ENCODE measurements around the gene ELMOD1.
"Not testable (repeated sequence)": the region's sequence is repeated elsewhere in the genome, so short reads cannot be mapped to it uniquely, and the experiment has no call there.

The ELMOD1 gene

DNA sequence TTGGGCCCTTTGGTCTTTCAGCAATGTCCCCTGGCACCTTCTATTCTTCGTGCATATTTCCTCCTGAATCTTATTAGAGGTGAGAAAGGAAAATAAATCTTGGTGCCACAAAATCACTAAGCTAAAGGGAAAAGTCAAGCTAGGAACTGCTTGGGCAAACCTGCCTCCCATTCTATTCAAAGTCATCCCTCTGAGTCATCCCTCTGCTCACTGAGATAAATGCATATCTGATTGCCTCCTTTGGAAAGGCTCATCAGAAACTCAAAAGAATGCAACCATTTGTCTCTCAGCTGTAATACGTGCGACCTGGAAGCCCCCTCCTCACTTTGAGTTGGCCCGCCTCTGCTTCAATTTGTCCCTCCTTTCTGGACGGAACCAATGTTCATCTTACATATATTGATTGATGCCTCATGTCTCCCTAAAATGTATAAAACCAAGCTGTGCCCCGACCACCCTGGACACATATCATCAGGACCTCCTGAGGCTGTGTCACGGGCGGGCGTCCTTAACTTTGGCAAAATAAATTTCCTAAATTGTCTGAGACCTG, 24.9 kb upstream of the ELMOD1 start:
- not testable (repeated sequence) for H3K27me3 ChIP-seq (ENCODE audit: insufficient read depth, low read length); H3K36me3 ChIP-seq (ENCODE audit: insufficient read depth, low read depth, low read length); H3K9me3 ChIP-seq (ENCODE audit: insufficient read depth, low read depth, low read length); H3K4me1 ChIP-seq (ENCODE audit: insufficient read depth, low read length)
- peak overlapping the region; percentile 93 for H3K9ac ChIP-seq (ENCODE audit: low read depth, low read length)
- peak overlapping the region; percentile 96 for H3K4me3 ChIP-seq (ENCODE audit: low read length)
- peak overlapping the region; percentile 9 for H3K27ac ChIP-seq (ENCODE audit: low read length)

- H3K27ac ChIP-seq (ENCODE audit: low read length), result no peak overlapping the region
- H3K4me1 ChIP-seq (ENCODE audit: insufficient read depth, low read length), result peaks cover 4% of the 10 kb centered on the region; the same call in 1 of the 2 replicates
Measured at GRCh38 chr11:107566569-107566968, 24.4 kb upstream of the ELMOD1 start.

GRCh38 chr11:107567739-107568335, 23.1 kb upstream of the ELMOD1 start:
- Histone ChIP-seq H3K36me3 (ENCODE audit: insufficient read depth, low read depth, low read length) (no peaks in the 10 kb centered on the region), H3K27ac (ENCODE audit: low read length) (no peak overlapping the region), H3K4me3 (ENCODE audit: low read length) (no peak overlapping the region), H3K27me3 (ENCODE audit: insufficient read depth, low read length) (no peaks in the 10 kb centered on the region), H3K9ac (ENCODE audit: low read depth, low read length) (no peak overlapping the region), H3K4me1 (ENCODE audit: insufficient read depth, low read length) (peaks cover 4% of the 10 kb centered on the region; the same call in 1 of the 2 replicates), H3K9me3 (ENCODE audit: insufficient read depth, low read depth, low read length) (no peaks in the 10 kb centered on the region)

More at GRCh38 chr11:107566569-107566968, 24.4 kb upstream of the ELMOD1 start:
- H3K36me3 ChIP-seq (ENCODE audit: insufficient read depth, low read depth, low read length), result no peaks in the 10 kb centered on the region
- no peaks in the 10 kb centered on the region for H3K9me3 ChIP-seq (ENCODE audit: insufficient read depth, low read depth, low read length)
- no peak overlapping the region for H3K4me3 ChIP-seq (ENCODE audit: low read length)
- no peaks in the 10 kb centered on the region for H3K27me3 ChIP-seq (ENCODE audit: insufficient read depth, low read length)
- no peak overlapping the region; the same call in 1 of the 2 replicates for H3K9ac ChIP-seq (ENCODE audit: low read depth, low read length)

GRCh38 chr11:107570015-107570414, 20.9 kb upstream of the ELMOD1 start:
- Histone ChIP-seq H3K4me3 (ENCODE audit: low read length) (no peak overlapping the region), H3K36me3 (ENCODE audit: insufficient read depth, low read depth, low read length) (no peaks in the 10 kb centered on the region), H3K27ac (ENCODE audit: low read length) (no peak overlapping the region), H3K4me1 (ENCODE audit: insufficient read depth, low read length) (no peaks in the 10 kb centered on the region; the same call in 1 of the 2 replicates), H3K9me3 (ENCODE audit: insufficient read depth, low read depth, low read length) (no peaks in the 10 kb centered on the region), H3K9ac (ENCODE audit: low read depth, low read length) (no peak overlapping the region), H3K27me3 (ENCODE audit: insufficient read depth, low read length) (no peaks in the 10 kb centered on the region)

DNA sequence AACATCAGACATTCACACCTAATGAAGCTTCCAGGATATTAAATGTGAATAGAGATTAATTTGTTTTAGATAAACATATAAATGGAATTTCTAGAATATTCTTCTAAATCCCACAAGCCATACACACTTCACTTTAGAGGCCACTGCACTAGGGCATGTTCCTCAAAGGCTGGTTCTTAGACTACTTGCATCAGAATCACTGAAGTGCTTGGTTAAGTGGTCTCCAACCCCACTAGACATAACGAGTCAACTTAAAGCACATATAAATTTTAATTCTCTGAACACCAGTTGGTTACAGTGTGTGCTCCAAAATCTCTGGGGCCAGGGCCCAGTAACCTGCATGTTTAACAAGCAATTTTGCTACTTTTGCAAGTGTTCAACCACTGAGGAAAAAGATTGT, 17.5 kb upstream of the ELMOD1 start:
- Histone ChIP-seq H3K4me1 (ENCODE audit: insufficient read depth, low read length) (no peaks in the 10 kb centered on the region), H3K9me3 (ENCODE audit: insufficient read depth, low read depth, low read length) (no peaks in the 10 kb centered on the region), H3K27me3 (ENCODE audit: insufficient read depth, low read length) (no peaks in the 10 kb centered on the region), H3K4me3 (ENCODE audit: low read length) (no peak overlapping the region), H3K27ac (ENCODE audit: low read length) (no peak overlapping the region), H3K9ac (ENCODE audit: low read depth, low read length) (no peak overlapping the region), H3K36me3 (ENCODE audit: insufficient read depth, low read depth, low read length) (no peaks in the 10 kb centered on the region)

GRCh38 chr11:107576497-107577345, 14.2 kb upstream of the ELMOD1 start:
- H3K27ac ChIP-seq (ENCODE audit: low read length); H3K4me3 ChIP-seq (ENCODE audit: low read length); H3K9me3 ChIP-seq (ENCODE audit: insufficient read depth, low read depth, low read length); H3K9ac ChIP-seq (ENCODE audit: low read depth, low read length); H3K27me3 ChIP-seq (ENCODE audit: insufficient read depth, low read length); H3K36me3 ChIP-seq (ENCODE audit: insufficient read depth, low read depth, low read length); H3K4me1 ChIP-seq (ENCODE audit: insufficient read depth, low read length): not testable (repeated sequence)

GRCh38 chr11:107577346-107577711, 13.6 kb upstream of the ELMOD1 start:
- no peak overlapping the region for H3K9ac ChIP-seq (ENCODE audit: low read depth, low read length)
- no peaks in the 10 kb centered on the region for H3K36me3 ChIP-seq (ENCODE audit: insufficient read depth, low read depth, low read length)
- H3K4me1 ChIP-seq (ENCODE audit: insufficient read depth, low read length), result no peaks in the 10 kb centered on the region; the same call in 1 of the 2 replicates
- H3K4me3 ChIP-seq (ENCODE audit: low read length), result no peak overlapping the region
- H3K27me3 ChIP-seq (ENCODE audit: insufficient read depth, low read length), result no peaks in the 10 kb centered on the region
- no peaks in the 10 kb centered on the region for H3K9me3 ChIP-seq (ENCODE audit: insufficient read depth, low read depth, low read length)
- no peak overlapping the region for H3K27ac ChIP-seq (ENCODE audit: low read length)

DNA sequence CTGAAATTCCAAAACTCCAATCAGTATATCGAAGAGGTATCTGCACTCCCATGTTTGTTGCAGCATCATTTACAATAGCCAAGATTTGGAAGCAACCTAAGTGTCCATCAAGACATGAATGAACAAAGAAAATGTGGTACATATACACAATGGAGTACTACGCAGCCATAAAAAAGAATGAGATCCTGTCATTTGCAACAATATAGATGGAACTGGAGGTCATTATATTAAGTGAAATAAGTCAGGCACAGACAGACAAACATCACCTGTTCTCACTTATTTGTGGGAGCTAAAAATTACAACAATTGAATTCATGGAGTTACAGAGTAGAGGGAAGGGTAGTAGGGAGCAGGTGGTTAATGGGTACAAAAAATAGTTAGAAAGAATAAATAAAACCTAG, 11.8 kb upstream of the ELMOD1 start:
- H3K4me1 ChIP-seq (ENCODE audit: insufficient read depth, low read length); H3K27ac ChIP-seq (ENCODE audit: low read length); H3K27me3 ChIP-seq (ENCODE audit: insufficient read depth, low read length); H3K36me3 ChIP-seq (ENCODE audit: insufficient read depth, low read depth, low read length); H3K9ac ChIP-seq (ENCODE audit: low read depth, low read length); H3K9me3 ChIP-seq (ENCODE audit: insufficient read depth, low read depth, low read length); H3K4me3 ChIP-seq (ENCODE audit: low read length): not testable (repeated sequence)

GRCh38 chr11:107581147-107581546, 9.8 kb upstream of the ELMOD1 start:
- H3K27ac ChIP-seq (ENCODE audit: low read length), result no peak overlapping the region
- H3K4me1 ChIP-seq (ENCODE audit: insufficient read depth, low read length), result no peaks in the 10 kb centered on the region; the same call in 1 of the 2 replicates
- peaks cover 4% of the 10 kb centered on the region for H3K27me3 ChIP-seq (ENCODE audit: insufficient read depth, low read length)
- no peaks in the 10 kb centered on the region for H3K36me3 ChIP-seq (ENCODE audit: insufficient read depth, low read depth, low read length)
- H3K9ac ChIP-seq (ENCODE audit: low read depth, low read length), result no peak overlapping the region
- no peaks in the 10 kb centered on the region for H3K9me3 ChIP-seq (ENCODE audit: insufficient read depth, low read depth, low read length)
- H3K4me3 ChIP-seq (ENCODE audit: low read length), result no peak overlapping the region

DNA sequence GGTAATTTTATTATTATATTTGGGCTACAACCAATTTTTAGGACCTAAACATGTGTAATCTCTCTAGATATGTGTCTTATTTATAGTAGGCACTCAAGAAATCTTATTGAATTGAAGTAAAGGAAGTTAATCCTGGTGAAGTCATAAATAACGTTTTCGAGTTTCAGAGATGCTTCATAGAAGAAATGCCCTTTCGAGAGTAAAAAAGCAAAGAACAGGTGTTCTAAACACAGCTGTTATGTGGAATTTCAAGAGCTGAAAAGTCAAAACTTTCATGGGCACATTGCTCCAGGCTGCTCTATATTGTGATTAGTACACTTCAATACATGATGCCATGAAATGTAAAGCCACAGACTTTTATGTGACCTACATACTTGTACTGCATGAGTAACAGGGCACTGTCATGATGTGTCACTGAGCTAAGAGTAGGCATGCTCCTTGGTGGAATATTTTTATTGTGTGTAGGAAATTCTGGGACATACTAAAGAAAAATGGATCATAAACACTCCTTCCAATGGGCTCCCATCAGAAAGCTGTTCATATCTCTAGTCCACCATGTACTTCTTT, 7.2 kb upstream of the ELMOD1 start:
- Histone ChIP-seq H3K27ac (ENCODE audit: low read length) (no peak overlapping the region), H3K9ac (ENCODE audit: low read depth, low read length) (no peak overlapping the region), H3K36me3 (ENCODE audit: insufficient read depth, low read depth, low read length) (no peaks in the 10 kb centered on the region), H3K27me3 (ENCODE audit: insufficient read depth, low read length) (peaks cover 30% of the 10 kb centered on the region), H3K9me3 (ENCODE audit: insufficient read depth, low read depth, low read length) (no peaks in the 10 kb centered on the region), H3K4me3 (ENCODE audit: low read length) (no peak overlapping the region), H3K4me1 (ENCODE audit: insufficient read depth, low read length) (no peaks in the 10 kb centered on the region; the same call in 1 of the 2 replicates)

GRCh38 chr11:107587306-107587979, 3.5 kb upstream of the ELMOD1 start:
- H3K27me3 ChIP-seq (ENCODE audit: insufficient read depth, low read length), result peaks cover 67% of the 10 kb centered on the region
- peaks cover 3% of the 10 kb centered on the region; the same call in 1 of the 2 replicates for H3K4me1 ChIP-seq (ENCODE audit: insufficient read depth, low read length)
- H3K27ac ChIP-seq (ENCODE audit: low read length), result no peak overlapping the region
- H3K36me3 ChIP-seq (ENCODE audit: insufficient read depth, low read depth, low read length), result no peaks in the 10 kb centered on the region
- no peak overlapping the region for H3K9ac ChIP-seq (ENCODE audit: low read depth, low read length)
- no peak overlapping the region for H3K4me3 ChIP-seq (ENCODE audit: low read length)
- H3K9me3 ChIP-seq (ENCODE audit: insufficient read depth, low read depth, low read length), result no peaks in the 10 kb centered on the region
